ENCODE results near the gene TTBK2.

Gene TTBK2

GRCh38 chr15:42750306-42750705 is 170.3 kb downstream of the TTBK2 start:
- no peak for DNase-seq

GRCh38 chr15:42749266-42749665 is 171.3 kb downstream of the TTBK2 start:
- no peak for DNase-seq

DNA sequence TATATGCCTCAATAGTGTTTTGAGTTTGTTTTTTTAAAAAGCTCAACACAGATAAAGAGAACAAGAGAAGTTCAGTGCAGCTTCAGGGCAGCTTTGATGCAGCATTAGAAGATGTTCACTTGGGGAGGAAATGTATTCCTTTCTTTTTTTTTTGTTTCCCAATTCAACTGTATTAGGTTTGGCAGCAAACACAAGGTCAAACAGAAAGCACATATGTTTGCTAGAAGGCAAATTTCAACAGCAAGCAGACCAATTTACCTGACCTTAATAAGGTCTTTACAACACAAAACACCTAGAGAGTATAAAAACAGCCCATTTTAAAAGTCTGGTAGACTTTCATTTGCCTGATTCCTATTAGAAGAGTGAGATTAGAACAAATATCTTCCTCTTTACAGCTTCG is 176.4 kb downstream of the TTBK2 start:
- DNase-seq: no peak

GRCh38 chr15:42742149-42742548 is 178.4 kb downstream of the TTBK2 start:
- no peak for DNase-seq

DNA sequence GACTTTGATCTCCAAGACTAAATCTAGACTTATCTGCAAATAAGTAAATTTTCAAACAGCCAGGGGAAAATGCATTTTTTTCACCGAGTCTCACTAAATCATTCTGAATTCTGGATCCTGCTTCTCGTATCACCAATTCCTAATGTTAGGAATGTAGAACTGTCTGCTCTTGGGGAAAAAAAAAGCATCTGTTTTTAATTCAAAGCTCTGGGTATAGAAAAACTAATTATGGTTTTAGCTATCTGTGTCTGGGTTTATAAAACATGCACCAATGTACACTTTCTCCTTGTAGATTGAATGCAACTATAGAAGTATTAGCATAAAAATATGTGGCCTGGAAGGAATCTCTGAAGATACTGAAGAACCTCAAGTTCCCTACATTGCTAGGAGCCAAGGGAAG is 178.9 kb downstream of the TTBK2 start:
- no peak for DNase-seq

- DNase-seq: no peak
These were observed 182.8 kb downstream of the TTBK2 start for GRCh38 chr15:42737529-42738328.

DNA sequence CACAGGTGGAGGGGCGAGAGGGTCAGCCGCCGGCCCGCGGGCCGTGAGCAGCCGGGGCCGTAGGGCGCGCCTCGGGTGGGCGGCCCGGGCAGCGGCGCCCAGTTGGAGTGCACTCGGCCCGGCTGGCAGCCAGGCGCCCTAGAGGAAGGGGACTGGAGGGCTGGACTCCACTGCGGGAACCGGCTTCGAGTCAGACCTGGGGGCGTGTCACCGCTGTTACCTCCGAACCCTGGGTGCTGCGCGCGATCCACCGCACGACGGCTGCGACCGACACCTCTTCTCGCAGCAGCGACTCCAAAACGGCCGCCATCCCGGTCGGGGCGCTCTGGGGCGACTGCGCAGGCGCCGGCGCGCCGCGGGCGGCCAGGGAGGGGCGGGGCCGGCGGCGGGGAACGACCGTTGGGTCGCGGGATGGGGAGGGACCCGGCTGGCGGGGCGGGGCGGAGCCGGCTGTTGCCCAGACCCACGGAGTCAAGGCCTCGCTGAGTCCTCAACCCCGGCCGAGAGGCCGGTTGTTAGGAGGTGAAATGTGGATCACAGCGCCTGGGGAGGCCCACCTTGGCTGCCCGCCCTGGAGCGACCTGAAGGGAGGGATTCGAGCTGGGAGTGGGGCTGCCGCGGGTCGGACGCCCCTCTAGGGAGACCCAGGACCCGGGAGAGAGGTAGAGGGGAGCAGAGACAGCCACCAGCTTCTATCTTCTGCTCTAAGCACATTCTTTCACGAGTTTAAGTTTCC is 183.6 kb downstream of the TTBK2 start, which contains the start of gene CDAN1:
Gene CDAN1, minus strand, starts transcription at position 336 of the 736 bp plus-strand sequence. Its CDS starts 26 bp downstream, at position 310.
- peak in 1 of 2 experiments; percentile 45 for DNase-seq

GRCh38 chr15:42736178-42736792 is 184.3 kb downstream of the TTBK2 start:
- DNase-seq: no peak

DNA sequence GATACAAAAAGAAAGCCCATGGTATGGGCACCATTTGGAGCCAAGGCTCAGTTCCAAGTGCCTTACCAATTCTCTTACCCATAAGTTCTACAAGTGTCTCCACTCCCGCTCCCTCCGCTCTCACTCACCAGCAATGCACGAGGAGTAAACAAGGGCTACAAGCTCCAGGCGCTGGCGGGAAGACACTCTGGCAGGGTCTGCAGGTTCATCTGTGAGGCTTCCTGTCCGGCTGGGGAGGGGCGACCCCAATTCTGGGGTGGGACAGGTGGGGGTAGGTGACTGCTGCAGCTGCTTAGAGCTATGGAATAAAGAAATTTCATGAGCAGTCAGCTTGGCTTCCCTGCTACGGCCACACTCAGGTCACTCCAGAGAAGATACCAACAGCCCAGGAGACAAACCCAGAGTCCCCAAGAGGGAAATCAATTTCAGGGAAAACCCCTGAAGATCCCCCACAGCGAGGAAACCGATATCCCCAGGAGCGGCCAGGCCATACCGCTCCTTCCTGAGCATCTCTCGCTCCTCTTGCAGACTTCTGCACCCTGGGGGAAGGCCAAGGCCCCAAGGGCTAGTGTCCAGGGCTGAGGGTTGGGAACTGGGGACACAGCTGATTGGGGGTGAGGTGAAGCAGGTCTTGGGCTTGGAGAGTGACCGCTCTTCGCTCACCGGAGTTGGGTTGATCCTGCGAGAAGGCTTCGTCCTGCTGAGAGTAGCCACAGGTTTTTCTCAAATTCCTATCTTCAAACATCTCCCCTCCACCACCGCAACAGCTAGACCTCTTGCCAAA is 185.0 kb downstream of the TTBK2 start:
- no peak for DNase-seq

- no peak for DNase-seq
These were observed 186.4 kb downstream of the TTBK2 start for GRCh38 chr15:42734076-42734672.

DNA sequence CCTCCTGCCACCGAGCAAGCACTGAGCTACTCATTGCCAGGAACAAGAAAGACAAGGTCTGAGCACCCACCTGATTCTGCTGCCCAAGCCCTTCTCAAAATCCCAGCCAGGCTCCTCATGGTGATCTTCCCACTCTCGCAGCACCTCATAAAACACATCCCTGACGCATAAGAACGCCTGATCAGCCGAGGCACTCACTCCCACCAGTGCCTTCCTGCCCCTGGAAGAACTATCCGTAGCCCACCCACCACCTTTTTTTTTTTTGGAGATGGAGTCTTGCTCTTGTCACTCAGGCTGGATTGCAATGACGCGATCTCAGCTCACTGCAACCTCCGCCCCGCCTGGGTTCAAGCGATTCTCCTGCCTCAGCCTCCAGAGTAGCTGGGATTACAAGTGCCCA is 187.6 kb downstream of the TTBK2 start:
- no peak for DNase-seq

DNA sequence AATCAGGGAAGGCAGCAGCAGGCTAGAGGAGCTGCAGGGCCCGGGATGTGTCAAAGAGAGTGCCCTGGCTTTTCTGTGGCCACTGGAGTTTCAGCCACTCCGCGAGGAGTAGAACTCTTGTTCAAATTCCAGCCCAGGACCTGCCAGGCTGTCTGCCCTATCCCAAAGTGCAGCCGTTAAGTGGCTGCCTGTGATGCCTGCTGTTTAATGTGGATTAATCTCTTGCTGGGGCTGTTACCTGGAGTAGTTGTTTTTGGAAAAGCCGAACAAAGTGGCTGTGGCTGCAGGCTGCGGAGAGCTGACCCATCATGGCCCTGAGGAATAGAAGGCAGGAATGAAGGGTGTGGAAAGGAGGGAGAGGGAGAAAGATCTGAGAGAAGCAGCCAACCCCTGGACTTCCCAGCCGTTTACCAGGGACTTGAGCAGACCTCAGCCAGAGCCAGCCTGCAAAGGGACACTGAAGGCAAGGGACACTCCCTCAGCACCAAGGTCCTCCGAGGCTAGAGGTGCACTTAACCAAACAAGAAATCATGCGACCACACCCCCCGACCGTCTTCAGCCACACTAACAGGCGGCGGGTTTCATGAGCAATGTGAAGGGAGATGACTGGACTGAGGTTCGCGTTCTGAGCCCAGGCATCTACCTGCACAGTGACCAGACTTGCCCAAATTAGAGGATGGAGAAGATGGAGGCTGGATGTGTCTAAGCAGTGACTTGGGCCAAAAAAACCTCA is 188.3 kb downstream of the TTBK2 start:
- no peak for DNase-seq

DNA sequence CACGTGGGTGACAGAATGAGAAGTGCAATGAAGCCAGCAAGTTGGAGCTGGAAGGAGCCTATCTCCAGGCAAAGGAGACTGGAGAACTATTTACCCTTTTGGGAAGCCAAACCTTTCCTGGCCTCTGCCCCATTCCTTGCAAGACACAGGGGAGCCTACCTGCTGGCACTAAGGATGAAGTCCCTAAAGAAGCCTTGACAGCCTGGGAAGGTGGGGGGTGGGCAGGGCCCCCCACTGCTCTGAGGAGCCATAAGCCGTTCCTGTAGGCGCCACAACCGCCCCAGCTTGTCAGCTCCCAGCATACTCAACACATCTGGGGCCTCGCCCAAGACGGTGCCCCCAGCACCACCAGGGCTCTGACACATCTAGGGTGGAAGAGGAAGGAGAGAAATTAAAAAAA is 189.1 kb downstream of the TTBK2 start:
- no peak for DNase-seq

DNA sequence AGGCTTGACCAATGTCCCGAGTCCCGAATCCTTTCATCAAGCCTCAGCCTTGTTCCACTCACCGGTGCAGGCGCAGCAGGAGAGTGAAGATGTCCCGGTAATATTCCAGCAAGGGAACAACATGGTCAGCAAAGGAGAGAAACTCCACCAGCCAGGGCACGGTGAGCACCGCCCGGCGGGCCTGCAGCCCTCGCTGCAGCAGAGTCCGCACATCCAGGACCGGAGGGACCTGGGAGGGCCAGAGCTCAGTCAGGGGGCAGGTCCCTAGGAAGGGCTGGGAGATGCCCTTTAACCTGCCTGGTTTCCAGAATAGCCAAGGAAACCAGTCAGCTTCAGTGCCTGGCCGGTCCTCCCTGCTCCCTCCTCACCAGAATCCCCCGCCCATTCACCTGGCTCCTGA is 190.0 kb downstream of the TTBK2 start:
- no peak for DNase-seq

DNA sequence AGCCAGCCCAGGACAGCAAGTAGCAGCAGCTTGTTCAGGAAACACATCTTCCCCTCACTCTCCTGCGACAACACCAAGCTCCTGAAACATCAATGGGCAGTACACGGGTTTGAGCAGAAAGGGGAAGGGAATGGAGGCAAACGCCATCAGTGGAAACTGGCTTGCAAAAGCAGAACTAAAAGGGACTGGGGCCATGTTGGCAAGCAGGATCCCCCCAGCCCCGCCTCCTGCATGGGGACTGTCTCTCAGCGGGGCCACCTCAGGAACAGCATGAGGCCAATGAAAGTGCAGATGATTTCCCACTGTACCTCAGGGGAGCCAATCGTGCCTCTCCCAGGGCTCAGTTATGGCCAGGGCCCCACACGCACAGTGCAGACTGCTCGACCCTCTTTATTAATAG is 190.4 kb downstream of the TTBK2 start:
- DNase-seq: no peak

DNA sequence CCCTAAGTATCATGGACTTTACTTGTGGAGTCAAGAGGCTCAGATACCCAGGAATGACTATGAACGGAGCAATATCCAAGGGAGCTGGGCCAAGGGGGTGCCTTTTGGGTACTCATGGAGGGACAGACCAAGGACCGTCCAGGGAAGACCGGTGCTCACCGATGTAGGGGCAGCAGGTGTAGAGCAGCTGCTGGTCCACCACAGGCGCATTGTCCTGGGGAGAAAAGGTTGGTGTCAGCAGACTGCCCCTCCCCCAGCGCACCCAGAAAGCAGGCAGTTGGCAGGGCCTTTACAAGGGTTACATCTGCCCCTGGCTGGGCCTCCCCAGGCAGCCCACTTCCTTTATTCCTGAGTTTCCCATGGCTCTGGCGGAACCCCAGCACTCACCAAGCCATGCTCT is 191.2 kb downstream of the TTBK2 start:
- no peak for DNase-seq

DNA sequence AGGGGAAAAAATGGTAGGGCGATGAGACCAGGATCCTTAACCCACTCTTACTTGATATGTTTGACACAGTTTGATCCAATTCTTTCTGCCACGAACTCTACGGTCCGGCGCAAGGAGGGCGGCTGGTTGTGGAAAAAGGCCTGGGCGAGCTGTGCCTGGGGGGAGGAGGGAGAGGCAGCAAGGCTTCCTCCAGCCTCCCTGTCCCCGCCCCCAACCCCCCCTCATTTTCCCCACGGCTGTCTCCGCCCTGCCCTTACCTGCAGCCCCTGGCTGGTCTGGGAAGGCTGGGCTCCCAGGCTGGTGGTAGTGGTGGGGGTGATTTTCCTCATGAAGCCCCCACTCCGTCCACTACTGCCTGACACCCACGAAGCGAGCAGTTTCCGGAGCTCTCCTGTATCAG is 191.6 kb downstream of the TTBK2 start:
- no peak for DNase-seq

GRCh38 chr15:42728560-42728959 is 192.0 kb downstream of the TTBK2 start:
- no peak for DNase-seq

- no peak for DNase-seq
These were observed 192.7 kb downstream of the TTBK2 start for GRCh38 chr15:42727750-42728381.

DNA sequence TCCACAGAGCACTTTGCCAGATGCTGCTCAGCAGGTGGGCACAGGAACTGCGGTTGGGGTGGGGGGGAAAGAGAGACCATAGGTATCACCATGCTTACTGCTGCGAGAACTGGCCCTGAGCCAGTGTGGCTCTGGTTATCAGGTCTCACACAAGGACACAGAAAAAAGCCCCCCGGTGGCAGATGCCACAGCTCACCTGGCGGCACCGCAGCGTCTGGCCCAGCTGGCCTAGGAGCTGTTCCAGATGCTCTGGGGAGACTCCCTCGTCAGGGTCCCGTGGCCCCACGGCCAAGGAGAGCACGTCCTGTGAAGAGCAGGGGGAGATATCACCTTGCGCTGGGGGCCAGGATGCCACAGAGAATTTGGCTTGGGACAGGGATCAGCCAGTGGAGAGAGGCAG is 194.5 kb downstream of the TTBK2 start:
- DNase-seq: no peak

- no peak for DNase-seq
These were observed 195.2 kb downstream of the TTBK2 start for GRCh38 chr15:42725331-42725903.

Data from cerebellar nuclear complex (tissue), 1 donor.